SK-N-SH treated with all-trans-retinoic acid at 6 μM for 48 hours (cell line): ENCODE results near the gene SPATA33.

Source experiments
- ATAC-seq: fragments of 200-7000 bp; cut with Tn5 transposase; 3 replicates; pipeline ENCODE4 v1.9.1; 2020; ENCODE audit warnings: mild to moderate bottlenecking, moderate library complexity
- ARNTL ChIP-seq: fragments of 450-650 bp; formaldehyde crosslinking; IDR thresholded peaks from 2 replicates; pipeline ENCODE4 v1.5.0; 2020; ENCODE audit warnings: low read depth, mild to moderate bottlenecking, moderate library complexity, borderline replicate concordance
- BACH2 ChIP-seq: fragments of 250-450 bp; sonication (Bioruptor Pico); IDR thresholded peaks from 2 replicates; pipeline ENCODE4 v1.9.0; 2021; ENCODE audit warnings: mild to moderate bottlenecking, borderline replicate concordance
- CSDC2 ChIP-seq: fragments of 250-450 bp; sonication (Bioruptor Pico); IDR thresholded peaks from 2 replicates; pipeline ENCODE4 v1.5.0; 2020; ENCODE audit warnings: mild to moderate bottlenecking, moderate library complexity
- ESRRG ChIP-seq: fragments of 250-450 bp; sonication (Bioruptor Pico); IDR thresholded peaks from 2 replicates; pipeline ENCODE4 v1.6.1; 2021; ENCODE audit warnings: mild to moderate bottlenecking
- GLIS3 ChIP-seq: fragments of 250-450 bp; sonication (Bioruptor Pico); IDR thresholded peaks from 2 replicates; pipeline ENCODE4 v1.5.0; 2020; ENCODE audit warnings: mild to moderate bottlenecking, moderate library complexity
- ISL1 ChIP-seq: fragments of 250-450 bp; sonication (Bioruptor Pico); IDR thresholded peaks from 2 replicates; pipeline ENCODE4 v2.1.2; 2022; ENCODE audit warnings: mild to moderate bottlenecking, moderate library complexity
- OSR1 ChIP-seq: fragments of 250-450 bp; sonication (Bioruptor Pico); IDR thresholded peaks from 2 replicates; pipeline ENCODE4 v1.8.0; 2022; ENCODE audit warnings: moderate library complexity, mild to moderate bottlenecking, inconsistent platforms
- PPARA ChIP-seq: fragments of 250-450 bp; sonication (Bioruptor Pico); IDR thresholded peaks from 2 replicates; pipeline ENCODE4 v1.5.0; 2020; ENCODE audit warnings: mild to moderate bottlenecking, borderline replicate concordance
- SNAI2 ChIP-seq: fragments of 250-450 bp; sonication (Bioruptor Pico); IDR thresholded peaks from 2 replicates; pipeline ENCODE4 v1.5.0; 2020; ENCODE audit warnings: mild to moderate bottlenecking, moderate library complexity
- TCF4 ChIP-seq: fragments of 250-450 bp; sonication (Bioruptor Pico); IDR thresholded peaks from 2 replicates; pipeline ENCODE4 v1.8.0; 2021; ENCODE audit warnings: mild to moderate bottlenecking, moderate library complexity, borderline replicate concordance
- TOX ChIP-seq: fragments of 250-450 bp; sonication (Bioruptor Pico); IDR thresholded peaks from 2 replicates; pipeline ENCODE4 v1.8.0; 2021; ENCODE audit warnings: mild to moderate bottlenecking, moderate library complexity, borderline replicate concordance
- ZC3H10 ChIP-seq: fragments of 250-450 bp; sonication (Bioruptor Pico); IDR thresholded peaks from 2 replicates; pipeline ENCODE4 v1.5.1; 2021; ENCODE audit warnings: mild to moderate bottlenecking, moderate library complexity
- ZFP3 ChIP-seq: fragments of 250-450 bp; sonication (Bioruptor Pico); IDR thresholded peaks from 2 replicates; pipeline ENCODE4 v1.5.0; 2020; ENCODE audit warnings: mild to moderate bottlenecking, moderate library complexity
- ZFP30 ChIP-seq: fragments of 450-650 bp; formaldehyde crosslinking; IDR thresholded peaks from 2 replicates; pipeline ENCODE4 v1.5.0; 2022; ENCODE audit warnings: mild to moderate bottlenecking, moderate library complexity
- ZNF565 ChIP-seq: fragments of 450-650 bp; formaldehyde crosslinking; conservative IDR thresholded peaks from 2 replicates; pipeline ENCODE4 v1.5.0; 2020; ENCODE audit warnings: low read depth, mild to moderate bottlenecking, moderate library complexity
- ZNF70 ChIP-seq: fragments of 450-650 bp; formaldehyde crosslinking; IDR thresholded peaks from 2 replicates; pipeline ENCODE4 v1.5.0; 2020; ENCODE audit warnings: mild to moderate bottlenecking, moderate library complexity
- ZNF8 ChIP-seq: fragments of 450-650 bp; formaldehyde crosslinking; IDR thresholded peaks from 2 replicates; pipeline ENCODE4 v1.5.0; 2020; ENCODE audit warnings: mild to moderate bottlenecking, moderate library complexity
- TF ChIP-seq, protein P1 (sequence below): fragments of 250-450 bp; sonication (Bioruptor Pico); IDR thresholded peaks from 2 replicates; pipeline ENCODE4 v1.8.0; 2021; ENCODE audit warnings: low read depth, mild to moderate bottlenecking, moderate library complexity, borderline replicate concordance
- TF ChIP-seq, protein P2 (sequence below): fragments of 250-450 bp; sonication (Bioruptor Pico); IDR thresholded peaks from 2 replicates; pipeline ENCODE4 v1.5.0; 2020; ENCODE audit warnings: mild to moderate bottlenecking, moderate library complexity
- TF ChIP-seq, protein P3 (sequence below): fragments of 250-450 bp; sonication (Bioruptor Pico); IDR thresholded peaks from 2 replicates; pipeline ENCODE4 v1.5.1; 2020; ENCODE audit warnings: low read depth, mild to moderate bottlenecking, moderate library complexity
- TF ChIP-seq, protein P4 (sequence below): fragments of 250-450 bp; sonication (Bioruptor Pico); IDR thresholded peaks from 2 replicates; pipeline ENCODE4 v1.5.1; 2021; ENCODE audit warnings: mild to moderate bottlenecking, moderate library complexity

The SPATA33 gene

DNA sequence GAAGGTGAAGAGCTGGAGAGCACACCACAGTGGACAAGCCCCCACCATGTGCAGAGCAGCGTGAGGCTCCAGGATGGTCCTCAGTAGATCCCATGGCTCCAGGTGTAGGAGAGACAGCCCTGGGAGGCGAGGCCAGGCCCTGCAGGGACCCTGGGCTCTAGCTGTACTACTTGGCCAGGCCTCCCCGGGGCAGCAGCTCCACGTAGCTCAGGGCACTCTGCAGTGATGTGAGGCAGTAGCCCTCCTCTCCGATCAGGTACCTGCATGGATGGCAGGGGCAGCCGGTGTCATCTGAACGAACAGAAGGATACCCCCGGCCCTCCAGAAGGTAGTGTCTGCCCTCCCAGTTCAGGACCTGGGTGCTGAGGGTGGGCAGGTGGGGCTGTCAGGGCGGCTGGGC is 50.1 kb downstream of the SPATA33 start:
- no peak for ATAC-seq
- TF ChIP-seq ARNTL = no peak

DNA sequence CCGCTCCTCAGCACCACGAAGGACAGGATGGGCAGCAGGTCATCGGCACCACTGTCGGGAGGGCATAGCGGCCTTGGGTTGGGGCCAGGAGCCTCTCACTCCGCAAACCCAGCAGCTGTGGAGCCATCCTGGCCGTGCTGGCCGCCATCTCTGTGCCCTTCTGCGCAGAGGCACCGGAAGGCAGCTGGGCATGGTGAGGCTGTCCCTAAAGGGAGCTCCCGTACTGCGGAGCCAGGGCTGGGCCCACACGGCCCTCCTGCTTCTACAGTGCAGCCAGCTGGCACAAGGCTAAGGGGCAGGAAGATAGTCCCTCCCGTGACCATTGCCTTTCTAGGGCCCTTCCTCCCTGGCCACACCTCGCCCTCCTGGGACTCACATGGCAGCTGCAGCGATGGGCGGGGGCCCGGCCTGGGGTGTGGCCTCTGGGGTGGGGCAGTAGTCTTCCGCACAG is 50.9 kb downstream of the SPATA33 start:
- TF ChIP-seq GLIS3 (no peak), PPARA (no peak), TCF4 (CRISPR knock-in tag) (no peak), ISL1 (CRISPR knock-in tag) (no peak), OSR1 (CRISPR knock-in tag) (no peak), ARNTL (no peak), ZNF70 (no peak)
- TF ChIP-seq, protein P1, sequence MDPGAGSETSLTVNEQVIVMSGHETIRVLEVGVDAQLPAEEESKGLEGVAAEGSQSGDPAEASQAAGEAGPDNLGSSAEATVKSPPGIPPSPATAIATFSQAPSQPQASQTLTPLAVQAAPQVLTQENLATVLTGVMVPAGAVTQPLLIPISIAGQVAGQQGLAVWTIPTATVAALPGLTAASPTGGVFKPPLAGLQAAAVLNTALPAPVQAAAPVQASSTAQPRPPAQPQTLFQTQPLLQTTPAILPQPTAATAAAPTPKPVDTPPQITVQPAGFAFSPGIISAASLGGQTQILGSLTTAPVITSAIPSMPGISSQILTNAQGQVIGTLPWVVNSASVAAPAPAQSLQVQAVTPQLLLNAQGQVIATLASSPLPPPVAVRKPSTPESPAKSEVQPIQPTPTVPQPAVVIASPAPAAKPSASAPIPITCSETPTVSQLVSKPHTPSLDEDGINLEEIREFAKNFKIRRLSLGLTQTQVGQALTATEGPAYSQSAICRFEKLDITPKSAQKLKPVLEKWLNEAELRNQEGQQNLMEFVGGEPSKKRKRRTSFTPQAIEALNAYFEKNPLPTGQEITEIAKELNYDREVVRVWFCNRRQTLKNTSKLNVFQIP (CRISPR knock-in tag) = no peak
- no peak for ATAC-seq

DNA sequence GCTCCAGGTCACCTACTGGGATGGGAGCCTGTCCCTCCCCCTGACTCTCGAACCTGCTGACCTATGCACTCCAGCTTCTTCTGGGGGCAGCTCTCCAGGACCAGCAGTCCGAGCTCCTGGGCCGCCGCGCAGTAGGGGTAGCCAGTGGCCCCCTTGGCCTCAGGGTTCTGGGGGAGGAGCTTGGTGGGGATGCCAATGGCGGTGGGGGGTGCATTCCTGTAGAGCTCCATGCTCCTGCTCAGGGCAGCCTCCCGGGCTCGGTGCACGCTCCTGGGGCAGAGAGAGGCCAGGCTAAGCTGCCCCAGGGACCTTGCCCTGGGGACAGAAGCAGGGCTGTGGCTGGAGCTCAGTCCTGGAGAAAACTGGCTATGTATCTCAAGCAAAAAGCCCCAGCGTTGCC is 51.5 kb downstream of the SPATA33 start:
- ATAC-seq = no peak
- TF ChIP-seq SNAI2 (CRISPR knock-in tag) (no peak), PPARA (no peak), TOX (CRISPR knock-in tag) (no peak), ZNF8 (CRISPR knock-in tag) (no peak), ESRRG (CRISPR knock-in tag) (no peak), TCF4 (CRISPR knock-in tag) (no peak), ARNTL (no peak), ZNF565 (CRISPR knock-in tag) (no peak), BACH2 (CRISPR knock-in tag) (no peak), OSR1 (CRISPR knock-in tag) (no peak), ZFP30 (CRISPR knock-in tag) (no peak), ZC3H10 (no peak), CSDC2 (CRISPR knock-in tag) (no peak), ZFP3 (CRISPR knock-in tag) (no peak), GLIS3 (no peak), ZNF70 (no peak)
- TF ChIP-seq, protein P1 (CRISPR knock-in tag) = no peak
- TF ChIP-seq, protein P2, sequence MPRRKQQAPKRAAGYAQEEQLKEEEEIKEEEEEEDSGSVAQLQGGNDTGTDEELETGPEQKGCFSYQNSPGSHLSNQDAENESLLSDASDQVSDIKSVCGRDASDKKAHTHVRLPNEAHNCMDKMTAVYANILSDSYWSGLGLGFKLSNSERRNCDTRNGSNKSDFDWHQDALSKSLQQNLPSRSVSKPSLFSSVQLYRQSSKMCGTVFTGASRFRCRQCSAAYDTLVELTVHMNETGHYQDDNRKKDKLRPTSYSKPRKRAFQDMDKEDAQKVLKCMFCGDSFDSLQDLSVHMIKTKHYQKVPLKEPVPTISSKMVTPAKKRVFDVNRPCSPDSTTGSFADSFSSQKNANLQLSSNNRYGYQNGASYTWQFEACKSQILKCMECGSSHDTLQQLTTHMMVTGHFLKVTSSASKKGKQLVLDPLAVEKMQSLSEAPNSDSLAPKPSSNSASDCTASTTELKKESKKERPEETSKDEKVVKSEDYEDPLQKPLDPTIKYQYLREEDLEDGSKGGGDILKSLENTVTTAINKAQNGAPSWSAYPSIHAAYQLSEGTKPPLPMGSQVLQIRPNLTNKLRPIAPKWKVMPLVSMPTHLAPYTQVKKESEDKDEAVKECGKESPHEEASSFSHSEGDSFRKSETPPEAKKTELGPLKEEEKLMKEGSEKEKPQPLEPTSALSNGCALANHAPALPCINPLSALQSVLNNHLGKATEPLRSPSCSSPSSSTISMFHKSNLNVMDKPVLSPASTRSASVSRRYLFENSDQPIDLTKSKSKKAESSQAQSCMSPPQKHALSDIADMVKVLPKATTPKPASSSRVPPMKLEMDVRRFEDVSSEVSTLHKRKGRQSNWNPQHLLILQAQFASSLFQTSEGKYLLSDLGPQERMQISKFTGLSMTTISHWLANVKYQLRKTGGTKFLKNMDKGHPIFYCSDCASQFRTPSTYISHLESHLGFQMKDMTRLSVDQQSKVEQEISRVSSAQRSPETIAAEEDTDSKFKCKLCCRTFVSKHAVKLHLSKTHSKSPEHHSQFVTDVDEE (CRISPR knock-in tag) = no peak
- TF ChIP-seq, protein P3, sequence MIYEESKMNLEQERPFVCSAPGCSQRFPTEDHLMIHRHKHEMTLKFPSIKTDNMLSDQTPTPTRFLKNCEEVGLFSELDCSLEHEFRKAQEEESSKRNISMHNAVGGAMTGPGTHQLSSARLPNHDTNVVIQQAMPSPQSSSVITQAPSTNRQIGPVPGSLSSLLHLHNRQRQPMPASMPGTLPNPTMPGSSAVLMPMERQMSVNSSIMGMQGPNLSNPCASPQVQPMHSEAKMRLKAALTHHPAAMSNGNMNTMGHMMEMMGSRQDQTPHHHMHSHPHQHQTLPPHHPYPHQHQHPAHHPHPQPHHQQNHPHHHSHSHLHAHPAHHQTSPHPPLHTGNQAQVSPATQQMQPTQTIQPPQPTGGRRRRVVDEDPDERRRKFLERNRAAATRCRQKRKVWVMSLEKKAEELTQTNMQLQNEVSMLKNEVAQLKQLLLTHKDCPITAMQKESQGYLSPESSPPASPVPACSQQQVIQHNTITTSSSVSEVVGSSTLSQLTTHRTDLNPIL (CRISPR knock-in tag) = no peak
- TF ChIP-seq, protein P4, sequence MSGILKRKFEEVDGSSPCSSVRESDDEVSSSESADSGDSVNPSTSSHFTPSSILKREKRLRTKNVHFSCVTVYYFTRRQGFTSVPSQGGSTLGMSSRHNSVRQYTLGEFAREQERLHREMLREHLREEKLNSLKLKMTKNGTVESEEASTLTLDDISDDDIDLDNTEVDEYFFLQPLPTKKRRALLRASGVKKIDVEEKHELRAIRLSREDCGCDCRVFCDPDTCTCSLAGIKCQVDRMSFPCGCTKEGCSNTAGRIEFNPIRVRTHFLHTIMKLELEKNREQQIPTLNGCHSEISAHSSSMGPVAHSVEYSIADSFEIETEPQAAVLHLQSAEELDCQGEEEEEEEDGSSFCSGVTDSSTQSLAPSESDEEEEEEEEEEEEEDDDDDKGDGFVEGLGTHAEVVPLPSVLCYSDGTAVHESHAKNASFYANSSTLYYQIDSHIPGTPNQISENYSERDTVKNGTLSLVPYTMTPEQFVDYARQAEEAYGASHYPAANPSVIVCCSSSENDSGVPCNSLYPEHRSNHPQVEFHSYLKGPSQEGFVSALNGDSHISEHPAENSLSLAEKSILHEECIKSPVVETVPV = no peak
